PC-3 (cell line): ENCODE results near the gene ADGRL3.

Source experiments
- CTCF ChIP-seq: fragments of 300-600 bp; sonication (generic); conservative IDR thresholded peaks from 2 replicates; pipeline ENCODE4 v1.5.1; 2017; ENCODE audit warnings: antibody characterized with exemption, low read depth, mild to moderate bottlenecking, low read length
- EZH2 ChIP-seq: fragments of 300-600 bp; sonication (generic); IDR thresholded peaks from one replicate; pipeline ENCODE4 v1.6.1; 2017; ENCODE audit warnings: antibody characterized with exemption, mild to moderate bottlenecking, low read length; ENCODE audit not compliant: unreplicated experiment
- EZH2phosphoT487 ChIP-seq: fragments of 300-600 bp; sonication (generic); IDR thresholded peaks from 2 replicates; pipeline ENCODE4 v1.6.1; 2018; ENCODE audit warnings: mild to moderate bottlenecking, antibody characterized with exemption, low read length, borderline replicate concordance

GRCh38 chr4:61785761-61786160, 585.6 kb downstream of the ADGRL3 start:
- TF ChIP-seq CTCF (no peak), EZH2phosphoT487 (no peak), EZH2 (no peak)
